ENCODE measurements around the gene TLK1. TPM values are rescaled to one million over a fixed set of nuclear protein-coding genes. Genes with fewer than 3 reads are reported as not detected.

TLK1 gene
- total RNA-seq, 1 experiment from 2014 or later = 79.1 TPM

GRCh38 chr2:171107803-171108202 is 52.9 kb downstream of the TLK1 start:
- H3K27ac ChIP-seq (ENCODE audit: low read depth, low read length, poor library complexity, severe bottlenecking) = no peak overlapping the region
- no peak for TF ChIP-seq CTCF (conservative IDR thresholded peaks at IDR 0.05; ENCODE audit: low read depth, low read length)
- no peak for TF ChIP-seq EZH2 (IDR thresholded peaks at IDR 0.05; ENCODE audit: borderline replicate concordance, low read depth, low read length, poor library complexity, severe bottlenecking)
- no peaks in the 10 kb centered on the region for H3K36me3 ChIP-seq (ENCODE audit: insufficient read depth, low read length, poor library complexity, severe bottlenecking)
- H3K4me1 ChIP-seq (ENCODE audit: insufficient read depth, low read length, poor library complexity, severe bottlenecking) = no peaks in the 10 kb centered on the region
- no peaks in the 10 kb centered on the region for H3K27me3 ChIP-seq (replicated peaks; ENCODE audit: insufficient read depth, low read depth, low read length, poor library complexity)
- POLR2A ChIA-PET (ENCODE audit: low non-redundant PET) = no interaction called here
- DNase-seq (ENCODE audit: low spot score) = no peak
- no TSS peak for BruUV-seq (replicated peaks)
- no peaks in the 10 kb centered on the region for H3K9me3 ChIP-seq (ENCODE audit: low read depth, low read length, poor library complexity, severe bottlenecking)
- no peak overlapping the region for H3K4me3 ChIP-seq (ENCODE audit: low read depth, low read length, poor library complexity, severe bottlenecking)
- intact Hi-C loops (cut with micrococcal nuclease; ENCODE audit: unreplicated experiment) = no loop called here
- CTCF ChIA-PET = no interaction called here

- intact Hi-C loops (cut with micrococcal nuclease; ENCODE audit: unreplicated experiment) = no loop called here
- ChIA-PET CTCF (no interaction called here), POLR2A (ENCODE audit: low non-redundant PET) (no interaction called here)
- Histone ChIP-seq H3K27ac (ENCODE audit: low read depth, low read length, poor library complexity, severe bottlenecking) (no peak overlapping the region), H3K4me1 (ENCODE audit: insufficient read depth, low read length, poor library complexity, severe bottlenecking) (peaks cover 5% of the 10 kb centered on the region), H3K27me3 (replicated peaks; ENCODE audit: insufficient read depth, low read depth, low read length, poor library complexity) (no peaks in the 10 kb centered on the region), H3K4me3 (ENCODE audit: low read depth, low read length, poor library complexity, severe bottlenecking) (no peak overlapping the region), H3K36me3 (ENCODE audit: insufficient read depth, low read length, poor library complexity, severe bottlenecking) (peaks cover 7% of the 10 kb centered on the region), H3K9me3 (ENCODE audit: low read depth, low read length, poor library complexity, severe bottlenecking) (peaks cover 11% of the 10 kb centered on the region)
- BruUV-seq (replicated peaks) = no TSS peak
- no peak for DNase-seq (ENCODE audit: low spot score)
- TF ChIP-seq CTCF (conservative IDR thresholded peaks at IDR 0.05; ENCODE audit: low read depth, low read length) (no peak), EZH2 (IDR thresholded peaks at IDR 0.05; ENCODE audit: borderline replicate concordance, low read depth, low read length, poor library complexity, severe bottlenecking) (no peak)
Observed at GRCh38 chr2:171104379-171104778, 56.3 kb downstream of the TLK1 start.

GRCh38 chr2:171102802-171103201 is 57.9 kb downstream of the TLK1 start:
- Histone ChIP-seq H3K27me3 (replicated peaks; ENCODE audit: insufficient read depth, low read depth, low read length, poor library complexity) (no peaks in the 10 kb centered on the region), H3K27ac (ENCODE audit: low read depth, low read length, poor library complexity, severe bottlenecking) (no peak overlapping the region), H3K4me1 (ENCODE audit: insufficient read depth, low read length, poor library complexity, severe bottlenecking) (peaks cover 5% of the 10 kb centered on the region), H3K9me3 (ENCODE audit: low read depth, low read length, poor library complexity, severe bottlenecking) (peaks cover 26% of the 10 kb centered on the region), H3K36me3 (ENCODE audit: insufficient read depth, low read length, poor library complexity, severe bottlenecking) (peaks cover 16% of the 10 kb centered on the region), H3K4me3 (ENCODE audit: low read depth, low read length, poor library complexity, severe bottlenecking) (no peak overlapping the region)
- no TSS peak for BruUV-seq (replicated peaks)
- no peak for DNase-seq (ENCODE audit: low spot score)
- POLR2A ChIA-PET (ENCODE audit: low non-redundant PET) = no interaction called here
- CTCF ChIA-PET = no interaction called here
- intact Hi-C loops (cut with micrococcal nuclease; ENCODE audit: unreplicated experiment) = no loop called here
- TF ChIP-seq CTCF (conservative IDR thresholded peaks at IDR 0.05; ENCODE audit: low read depth, low read length) (no peak), EZH2 (IDR thresholded peaks at IDR 0.05; ENCODE audit: borderline replicate concordance, low read depth, low read length, poor library complexity, severe bottlenecking) (no peak)
